ENCODE results near the gene DPF3. TPM values are rescaled to one million over a fixed set of nuclear protein-coding genes. Genes with fewer than 3 reads are reported as not detected.

The DPF3 gene
- total and polyA plus RNA-seq, 9 of the 15 experiments (the other 6 are each of a cell fraction or from before 2014, with no cell fraction given): 0.21 to 4.9 (median 1.2) TPM

DNA sequence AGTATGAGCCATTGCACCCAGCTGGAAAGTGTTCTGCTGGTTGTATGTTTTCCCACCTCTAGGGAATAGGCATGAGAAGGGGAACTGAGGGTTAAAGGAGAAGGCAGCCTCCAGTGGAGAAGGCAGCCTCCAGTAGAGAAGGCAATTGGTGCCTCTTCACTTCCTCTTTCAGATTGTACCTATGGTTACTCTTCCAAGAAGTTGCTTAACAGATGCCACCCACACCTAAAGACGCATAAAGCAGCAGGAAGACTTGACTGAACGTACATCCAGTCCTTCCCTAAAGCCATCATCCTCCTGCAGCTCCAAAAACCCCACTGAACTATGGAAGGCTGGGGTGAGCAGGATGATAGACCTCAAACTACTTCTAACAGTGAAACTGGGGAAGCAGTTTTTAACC is 13.1 kb downstream of the DPF3 start:
- Histone ChIP-seq H3K36me3 (ENCODE audit: control insufficient read depth, insufficient read depth, low read length) (no peaks in the 10 kb centered on the region), H3K27ac (ENCODE audit: extremely low read depth, low read depth, low read length) (no peak overlapping the region), H3K4me2 (ENCODE audit: insufficient read depth, low read length) (peak overlapping the region; percentile 27), H4K20me1 (replicated peaks; ENCODE audit: control insufficient read depth, insufficient read depth, low read length) (no peaks in the 10 kb centered on the region), H3K79me2 (ENCODE audit: control insufficient read depth, insufficient read depth, low read length) (no peaks in the 10 kb centered on the region), H3K9me3 (replicated peaks; ENCODE audit: control insufficient read depth, insufficient read depth, low read depth, low read length) (no peaks in the 10 kb centered on the region), H3K4me1 (replicated peaks in 1 of 2; ENCODE audit: control insufficient read depth in 2 of 2, insufficient read depth in 2 of 2, low read length in 2 of 2) (peaks cover 0 to 6% of the 10 kb centered on the region in 2 experiments; a peak in 3 of 5 replicates), H2AFZ (ENCODE audit: low read depth, low read length) (no peak overlapping the region), H3K9me1 (ENCODE audit: control insufficient read depth, insufficient read depth, low read length) (no peaks in the 10 kb centered on the region), H3K4me3 (no peak overlapping the region), H3K9ac (ENCODE audit: insufficient read depth in 1 of 2, low read depth in 2 of 2, low read length in 2 of 2) (no peak overlapping the region), H3K27me3 (ENCODE audit: control insufficient read depth in 2 of 2, insufficient read depth in 2 of 2, low read length in 2 of 2) (no peaks in the 10 kb centered on the region)
- ChIA-PET CTCF (ENCODE audit: low intra/inter-chr PET ratio) (no interaction called here), POLR2A (no interaction called here)
- DNase-seq (ENCODE audit: extremely low read depth in 1 of 4, low spot score in 3 of 4) (peak in 1 of 4 experiments; percentile 22), ATAC-seq (peak; percentile 38; the same call in 2 of the 3 replicates), FAIRE-seq (no peak)
- WGBS (ENCODE audit: insufficient coverage, low coverage, missing lambda C conversion rate): 0% methylated on average over 2 of the region's 2 CpGs
- BruUV-seq (replicated peaks): no TSS peak
- TF ChIP-seq, protein P1, sequence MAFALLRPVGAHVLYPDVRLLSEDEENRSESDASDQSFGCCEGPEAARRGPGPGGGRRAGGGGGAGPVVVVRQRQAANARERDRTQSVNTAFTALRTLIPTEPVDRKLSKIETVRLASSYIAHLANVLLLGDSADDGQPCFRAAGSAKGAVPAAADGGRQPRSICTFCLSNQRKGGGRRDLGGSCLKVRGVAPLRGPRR (CRISPR knock-in tag; IDR thresholded peaks at IDR 0.05): no peak
- TF ChIP-seq PHF21A (IDR thresholded peaks at IDR 0.05; ENCODE audit: borderline replicate concordance, low read depth) (no peak), RFX1 (IDR thresholded peaks at IDR 0.05) (peak; percentile 60), CEBPB (tag; IDR thresholded peaks at IDR 0.05) (peak; percentile 57), CTBP1 (IDR thresholded peaks at IDR 0.05; ENCODE audit: borderline replicate concordance) (peak; percentile 72; the same call in 1 of the 2 replicates), ZSCAN32 (CRISPR knock-in tag; IDR thresholded peaks at IDR 0.05) (peak; percentile 68; the same call in 1 of the 2 replicates), ARID2 (IDR thresholded peaks at IDR 0.05) (no peak), RCOR1 (IDR thresholded peaks at IDR 0.05; ENCODE audit: borderline replicate concordance in 1 of 2, low read depth in 2 of 2, low read length in 2 of 2) (0 out of 4 replicates have a peak, but pooled peaks of 1 of the 2 experiments have one; percentile 38), ZNF696 (CRISPR knock-in tag; conservative IDR thresholded peaks at IDR 0.05) (no peak), RUNX1 (IDR thresholded peaks at IDR 0.05; ENCODE audit: low read depth) (no peak), ZNF668 (CRISPR knock-in tag; IDR thresholded peaks at IDR 0.05) (no peak), SPI1 (IDR thresholded peaks at IDR 0.05; ENCODE audit: borderline replicate concordance, low read depth, low read length) (peak; percentile 95), CEBPG (CRISPR knock-in tag; IDR thresholded peaks at IDR 0.05) (no peak), CEBPG (tag; conservative IDR thresholded peaks at IDR 0.05 in 1 of 2, IDR thresholded peaks at IDR 0.05 in 1 of 2) (0 out of 4 replicates have a peak, but pooled peaks of 1 of the 2 experiments have one; percentile 41), ZNF561 (CRISPR knock-in tag; conservative IDR thresholded peaks at IDR 0.05) (no peak)
- intact Hi-C loops (cut with micrococcal nuclease) (no loop called here), in situ Hi-C loops (cut with MboI) (no loop called here)

Data from K562 (cell line).